Body of pancreas (tissue), 4 donors: ENCODE data around the gene SH3GLB2. TPM values are rescaled to one million over a fixed set of nuclear protein-coding genes. Genes with fewer than 3 reads are reported as not detected.
A peak's percentile ranks its signal among the peaks of the same experiment; 100 is the strongest.
"Not testable (repeated sequence)": the region's sequence is repeated elsewhere in the genome, so short reads cannot be mapped to it uniquely, and the experiment has no call there.

Source experiments
- ATAC-seq: fragments of 150-250 bp; one replicate; pipeline ENCODE4 v1.9.1; 2016
- DNase-seq, 4 donors: peaks; one replicate each; pipeline ENCODE4 v3.0.0-alpha.2; 2019
- H3K27ac ChIP-seq, 4 donors: fragments of 200-600 bp; sonication (generic); 1 replicate in 3 of 4; 2 replicates in 1 of 4; pipeline versions ENCODE4 v1.5.1 to v1.6.1; 2016 to 2019; ENCODE audit warnings: mild to moderate bottlenecking in 1 of 4, mixed read lengths in 1 of 4, moderate library complexity in 1 of 4
- H3K27me3 ChIP-seq, 2 donors: fragments of 200-600 bp; sonication (generic); one replicate each; pipeline ENCODE4 v1.6.0; 2016; ENCODE audit warnings: mild to moderate bottlenecking in 1 of 2
- H3K36me3 ChIP-seq, 2 donors: fragments of 200-600 bp; sonication (generic); replicated peaks in 1 of 2; 2 replicates each; pipeline ENCODE4 v1.5.1; 2016; ENCODE audit warnings: low read depth in 2 of 2; ENCODE audit not compliant: insufficient read depth in 1 of 2
- H3K4me1 ChIP-seq: fragments of 200-600 bp; sonication (generic); one replicate; pipeline ENCODE4 v1.6.0; 2016
- H3K4me3 ChIP-seq, 2 donors: fragments of 200-600 bp; sonication (generic); 1 replicate in 1 of 2; 2 replicates in 1 of 2; pipeline ENCODE4 v1.5.1; 2016 to 2019
- H3K9me3 ChIP-seq, 3 donors: fragments of 200-600 bp; sonication (generic); 1 replicate in 2 of 3; 2 replicates in 1 of 3; pipeline ENCODE4 v1.5.1; 2016
- POLR2A ChIP-seq, 3 donors: fragments of 450-650 bp; IDR thresholded peaks; one replicate each; pipeline ENCODE4 v1.6.1; 2016; ENCODE audit warnings: antibody characterized with exemption in 3 of 3, mild to moderate bottlenecking in 2 of 3
- WGBS, 2 donors: methylation state at CpG; one replicate each; pipeline ENCODE4 v1.1.5; 2017; 5-methylcytosine and 5-hydroxymethylcytosine counted together
- intact Hi-C: fragments of 100-400 bp; cut with DNase I; formaldehyde crosslinking; loops from one replicate; pipeline ENCODE4 v1.15.1; 2023
- total RNA-seq, 2 donors: library from RNA; depleted of rRNA; stranded (reverse); fragments of >200 nt; gene quantifications; one replicate each; pipeline ENCODE4 v1.1.0, GENCODE V29; 2016
- TF ChIP-seq, protein P1 (sequence below), 7 experiments: fragments of 450-650 bp in 4 of 7; fragments of 200-600 bp in 3 of 7; sonication (generic) in 3 of 7; IDR thresholded peaks; one replicate each; pipeline ENCODE4 v1.5.1; 2016 to 2019; ENCODE audit warnings: antibody characterized with exemption in 7 of 7

SH3GLB2 gene
- total RNA-seq, 2 donors from 2014 or later = 104 to 108 TPM

DNA sequence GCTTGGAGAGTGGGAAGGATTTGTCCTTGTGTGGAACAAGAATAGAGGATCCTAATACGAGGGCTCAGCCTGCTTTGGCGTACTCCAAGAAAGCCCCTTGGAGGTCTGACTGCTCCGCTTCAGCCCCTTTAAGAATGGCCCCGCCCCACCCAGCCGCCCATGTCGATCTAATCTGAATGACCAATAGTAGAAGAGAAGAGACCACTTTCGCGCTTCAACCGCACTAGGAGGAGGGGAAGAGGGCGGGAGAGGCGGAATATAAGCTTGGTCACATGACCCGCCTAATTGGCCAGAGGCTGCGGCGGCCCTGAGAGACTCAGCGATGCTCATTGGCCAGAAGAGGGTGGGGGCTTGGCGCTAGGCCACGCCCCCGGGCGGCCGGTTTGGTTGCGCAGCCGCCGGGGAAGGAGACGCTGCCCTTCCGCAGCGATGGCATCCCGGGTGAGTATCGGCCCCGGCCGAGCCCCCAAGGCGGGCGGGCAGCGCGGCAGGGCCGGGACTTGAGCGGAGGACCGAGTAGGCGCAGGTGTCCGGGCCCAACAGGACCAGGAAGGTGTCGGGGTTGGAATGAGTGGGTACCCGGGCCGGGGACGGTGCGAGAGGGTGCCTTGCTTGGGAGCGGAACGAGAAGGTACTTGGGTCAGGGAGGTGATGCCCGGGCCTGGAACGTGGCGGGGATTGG, 8.3 kb upstream of the SH3GLB2 start, which contains the start of gene MIGA2:
MIGA2 (plus strand) TSS at position 386 of the 682 bp plus-strand sequence. CDS start 3,969 bp downstream, outside the sequence.
- Histone ChIP-seq H3K9me3 (no peaks in the 10 kb centered on the region), H3K4me3 (peak within 1 kb of the TSS; percentile 97 to 99), H3K27ac (peak within 1 kb of the TSS; percentile 62 to 77 (median 72)), H3K27me3 (no peaks in the 10 kb centered on the region), H3K36me3 (no peaks in the 10 kb centered on the region), H3K4me1 (peaks cover 21% of the 10 kb centered on the region)
- ATAC-seq (peak; percentile 99), DNase-seq (peak; percentile 97 to 99 (median 99))
- WGBS, 2 donors = 0% methylated on average over 26 to 49 of the region's 49 CpGs
- TF ChIP-seq POLR2A (IDR thresholded peaks at IDR 0.05) = peak; percentile 68 to 92 (median 92)
- TF ChIP-seq, protein P1, sequence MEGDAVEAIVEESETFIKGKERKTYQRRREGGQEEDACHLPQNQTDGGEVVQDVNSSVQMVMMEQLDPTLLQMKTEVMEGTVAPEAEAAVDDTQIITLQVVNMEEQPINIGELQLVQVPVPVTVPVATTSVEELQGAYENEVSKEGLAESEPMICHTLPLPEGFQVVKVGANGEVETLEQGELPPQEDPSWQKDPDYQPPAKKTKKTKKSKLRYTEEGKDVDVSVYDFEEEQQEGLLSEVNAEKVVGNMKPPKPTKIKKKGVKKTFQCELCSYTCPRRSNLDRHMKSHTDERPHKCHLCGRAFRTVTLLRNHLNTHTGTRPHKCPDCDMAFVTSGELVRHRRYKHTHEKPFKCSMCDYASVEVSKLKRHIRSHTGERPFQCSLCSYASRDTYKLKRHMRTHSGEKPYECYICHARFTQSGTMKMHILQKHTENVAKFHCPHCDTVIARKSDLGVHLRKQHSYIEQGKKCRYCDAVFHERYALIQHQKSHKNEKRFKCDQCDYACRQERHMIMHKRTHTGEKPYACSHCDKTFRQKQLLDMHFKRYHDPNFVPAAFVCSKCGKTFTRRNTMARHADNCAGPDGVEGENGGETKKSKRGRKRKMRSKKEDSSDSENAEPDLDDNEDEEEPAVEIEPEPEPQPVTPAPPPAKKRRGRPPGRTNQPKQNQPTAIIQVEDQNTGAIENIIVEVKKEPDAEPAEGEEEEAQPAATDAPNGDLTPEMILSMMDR (IDR thresholded peaks at IDR 0.05) = peak in 2 of 7 experiments; percentile 6 to 17
- intact Hi-C loops = no loop called here

DNA sequence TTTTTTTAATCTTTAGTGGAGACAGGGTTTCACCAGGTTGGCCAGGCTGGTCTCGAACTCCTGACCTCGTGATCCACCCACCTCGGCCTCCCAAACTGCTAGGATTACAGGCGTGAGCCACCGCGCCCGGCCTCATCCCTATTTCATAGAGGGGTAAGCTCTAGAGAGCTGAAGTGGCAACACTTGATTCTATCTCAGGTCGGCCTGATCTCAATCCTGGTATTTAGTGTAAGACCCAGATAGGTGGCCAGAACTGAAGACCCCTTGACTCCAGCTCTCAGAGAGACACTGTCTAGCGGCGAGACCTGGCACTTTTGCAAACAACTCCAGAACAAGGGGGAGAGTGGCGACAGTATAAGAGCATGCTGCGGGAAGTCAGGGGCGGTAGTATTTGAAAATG, 7.7 kb upstream of the SH3GLB2 start:
- H3K36me3 ChIP-seq, H3K9me3 ChIP-seq, H3K27me3 ChIP-seq, intact Hi-C loops, H3K4me3 ChIP-seq, DNase-seq: not testable (repeated sequence)
- WGBS, 2 donors = 17 to 23% methylated on average over 6 to 8 of the region's 13 CpGs
- peak overlapping the region; percentile 62 to 77 (median 72) for H3K27ac ChIP-seq
- peak; percentile 26 for ATAC-seq
- H3K4me1 ChIP-seq = peaks cover 21% of the 10 kb centered on the region

DNA sequence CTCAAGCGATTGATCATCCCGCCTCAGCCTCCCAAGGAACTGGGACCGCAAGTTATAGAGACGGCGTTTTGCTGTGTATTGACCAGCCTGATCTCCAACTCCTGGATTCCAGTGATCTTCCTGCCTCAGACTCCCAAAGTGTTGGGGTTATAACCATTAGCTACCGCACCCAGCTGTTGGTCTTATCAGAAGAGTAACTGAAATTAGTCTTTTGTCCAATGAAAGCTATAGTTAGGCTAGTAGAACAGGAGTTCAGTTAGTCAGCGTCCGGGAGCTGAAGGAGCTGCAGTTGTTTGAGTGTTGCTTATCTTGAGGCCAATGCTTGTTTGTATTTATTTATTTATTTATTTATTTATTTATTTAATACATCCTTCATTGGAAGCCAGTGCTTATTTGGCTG, 5.1 kb upstream of the SH3GLB2 start:
- no peak for DNase-seq
- 84 to 87% methylated on average over 8 of the region's 8 CpGs for WGBS, 2 donors
- Histone ChIP-seq H3K4me3 (no peak overlapping the region), H3K36me3 (no peaks in the 10 kb centered on the region), H3K4me1 (peaks cover 18% of the 10 kb centered on the region), H3K27me3 (no peaks in the 10 kb centered on the region), H3K27ac (no peak overlapping the region), H3K9me3 (no peaks in the 10 kb centered on the region)
- ATAC-seq = no peak
- intact Hi-C loops = no loop called here
- no peak for TF ChIP-seq POLR2A (IDR thresholded peaks at IDR 0.05)
- TF ChIP-seq, protein P1 (IDR thresholded peaks at IDR 0.05) = no peak

DNA sequence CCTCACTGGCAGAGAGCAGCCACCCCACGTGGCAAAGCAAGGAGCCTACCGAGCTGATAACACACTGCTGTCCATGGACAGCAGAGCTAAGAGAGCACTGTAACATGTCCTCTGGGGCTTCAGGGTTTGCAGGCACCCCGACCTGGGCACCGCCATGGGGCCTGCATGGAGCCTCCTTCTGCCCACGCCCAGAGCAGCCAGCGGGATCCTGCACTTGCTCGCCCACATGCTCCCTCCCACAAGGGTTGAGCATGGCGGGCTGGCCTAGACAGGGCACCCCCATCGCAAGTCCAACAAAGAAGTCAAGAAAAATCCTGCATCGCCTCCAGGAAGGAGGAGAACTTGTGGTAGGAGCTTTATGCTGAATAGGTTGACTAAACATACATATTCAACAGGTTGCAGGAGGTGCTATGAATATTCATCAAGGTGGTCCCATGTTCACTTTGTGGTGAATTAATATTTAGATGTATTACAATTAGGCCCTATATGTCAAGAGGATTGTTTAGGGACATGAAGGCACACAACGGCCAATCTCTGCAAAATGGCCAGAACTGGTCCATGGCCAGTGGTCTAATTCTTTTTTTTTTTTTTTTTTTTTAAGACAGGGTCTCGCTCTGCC, 4.5 kb upstream of the SH3GLB2 start:
- Histone ChIP-seq H3K27me3 (no peaks in the 10 kb centered on the region), H3K27ac (no peak overlapping the region), H3K4me1 (peaks cover 12% of the 10 kb centered on the region), H3K36me3 (no peaks in the 10 kb centered on the region), H3K4me3 (no peak overlapping the region), H3K9me3 (no peaks in the 10 kb centered on the region)
- DNase-seq = no peak
- no peak for ATAC-seq
- intact Hi-C loops = no loop called here
- TF ChIP-seq POLR2A (IDR thresholded peaks at IDR 0.05) = no peak
- TF ChIP-seq, protein P1 (IDR thresholded peaks at IDR 0.05) = no peak
- WGBS, 2 donors = 79 to 83% methylated on average over 5 to 12 of the region's 12 CpGs

DNA sequence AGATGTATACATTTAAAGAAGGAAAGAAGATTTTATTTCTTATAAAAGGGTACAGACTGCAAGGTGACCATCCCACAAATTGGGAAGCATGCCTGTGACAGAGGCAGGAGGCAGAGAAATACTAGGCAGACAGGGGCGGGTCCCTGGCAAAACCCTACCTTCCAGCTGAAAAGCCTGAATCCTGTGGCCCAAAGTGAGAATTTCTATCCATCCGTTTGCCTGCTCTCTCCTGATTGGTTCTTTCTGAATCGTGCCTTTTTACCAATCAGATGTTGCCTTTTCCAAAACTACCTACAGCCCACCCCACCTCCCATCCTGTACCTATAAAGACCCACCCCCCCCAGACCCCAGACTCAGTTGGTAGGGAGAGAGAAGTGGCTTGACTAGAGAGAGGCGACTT, 3.4 kb upstream of the SH3GLB2 start:
- ATAC-seq (no peak), DNase-seq (no peak)
- TF ChIP-seq, protein P1 (IDR thresholded peaks at IDR 0.05) = no peak
- TF ChIP-seq POLR2A (IDR thresholded peaks at IDR 0.05) = no peak
- Histone ChIP-seq H3K4me3 (no peak overlapping the region), H3K9me3 (no peaks in the 10 kb centered on the region), H3K27me3 (no peaks in the 10 kb centered on the region), H3K4me1 (peaks cover 17% of the 10 kb centered on the region), H3K27ac (no peak overlapping the region), H3K36me3 (no peaks in the 10 kb centered on the region)
- intact Hi-C loops = no loop called here
- 70 to 75% methylated on average over 4 of the region's 4 CpGs for WGBS, 2 donors
